Measurements from ENCODE around the gene IMP3. TPM values are rescaled to one million over a fixed set of nuclear protein-coding genes. Genes with fewer than 3 reads are reported as not detected.
A peak's percentile ranks its signal among the peaks of the same experiment; 100 is the strongest.

IMP3 gene
- total and polyA plus RNA-seq, 8 donors = 38.6 to 69.9 (median 45.1) TPM

DNA sequence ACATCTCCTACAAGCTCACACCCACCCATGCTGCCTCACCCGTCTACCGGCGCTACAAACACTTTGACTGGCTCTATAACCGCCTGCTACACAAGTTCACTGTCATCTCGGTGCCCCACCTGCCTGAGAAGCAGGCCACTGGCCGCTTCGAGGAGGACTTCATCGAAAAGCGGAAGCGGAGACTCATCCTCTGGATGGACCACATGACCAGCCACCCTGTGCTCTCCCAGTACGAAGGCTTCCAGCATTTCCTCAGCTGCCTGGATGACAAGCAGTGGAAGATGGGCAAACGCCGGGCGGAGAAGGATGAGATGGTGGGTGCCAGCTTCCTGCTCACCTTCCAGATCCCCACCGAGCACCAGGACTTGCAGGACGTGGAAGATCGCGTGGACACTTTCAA lies 9.8 kb upstream of the IMP3 start:
- DNase-seq (no peak), ATAC-seq (no peak)
- H3K4me3 ChIP-seq = peak overlapping the region in 1 of 2 donors; percentile 74
- no peak overlapping the region for H3K27ac ChIP-seq
- TF ChIP-seq, protein P1, sequence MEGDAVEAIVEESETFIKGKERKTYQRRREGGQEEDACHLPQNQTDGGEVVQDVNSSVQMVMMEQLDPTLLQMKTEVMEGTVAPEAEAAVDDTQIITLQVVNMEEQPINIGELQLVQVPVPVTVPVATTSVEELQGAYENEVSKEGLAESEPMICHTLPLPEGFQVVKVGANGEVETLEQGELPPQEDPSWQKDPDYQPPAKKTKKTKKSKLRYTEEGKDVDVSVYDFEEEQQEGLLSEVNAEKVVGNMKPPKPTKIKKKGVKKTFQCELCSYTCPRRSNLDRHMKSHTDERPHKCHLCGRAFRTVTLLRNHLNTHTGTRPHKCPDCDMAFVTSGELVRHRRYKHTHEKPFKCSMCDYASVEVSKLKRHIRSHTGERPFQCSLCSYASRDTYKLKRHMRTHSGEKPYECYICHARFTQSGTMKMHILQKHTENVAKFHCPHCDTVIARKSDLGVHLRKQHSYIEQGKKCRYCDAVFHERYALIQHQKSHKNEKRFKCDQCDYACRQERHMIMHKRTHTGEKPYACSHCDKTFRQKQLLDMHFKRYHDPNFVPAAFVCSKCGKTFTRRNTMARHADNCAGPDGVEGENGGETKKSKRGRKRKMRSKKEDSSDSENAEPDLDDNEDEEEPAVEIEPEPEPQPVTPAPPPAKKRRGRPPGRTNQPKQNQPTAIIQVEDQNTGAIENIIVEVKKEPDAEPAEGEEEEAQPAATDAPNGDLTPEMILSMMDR (IDR thresholded peaks at IDR 0.05) = no peak
- peaks cover 51 to 71% of the 10 kb centered on the region in 2 donors for H3K4me1 ChIP-seq
- H3K27me3 ChIP-seq = peaks cover 0 to 24% of the 10 kb centered on the region in 2 donors
- peaks cover 0 to 11% of the 10 kb centered on the region in 2 donors for H3K36me3 ChIP-seq
- no peaks in the 10 kb centered on the region for H3K9me3 ChIP-seq
- intact Hi-C loops (cut with DNase I) = no loop called here

DNA sequence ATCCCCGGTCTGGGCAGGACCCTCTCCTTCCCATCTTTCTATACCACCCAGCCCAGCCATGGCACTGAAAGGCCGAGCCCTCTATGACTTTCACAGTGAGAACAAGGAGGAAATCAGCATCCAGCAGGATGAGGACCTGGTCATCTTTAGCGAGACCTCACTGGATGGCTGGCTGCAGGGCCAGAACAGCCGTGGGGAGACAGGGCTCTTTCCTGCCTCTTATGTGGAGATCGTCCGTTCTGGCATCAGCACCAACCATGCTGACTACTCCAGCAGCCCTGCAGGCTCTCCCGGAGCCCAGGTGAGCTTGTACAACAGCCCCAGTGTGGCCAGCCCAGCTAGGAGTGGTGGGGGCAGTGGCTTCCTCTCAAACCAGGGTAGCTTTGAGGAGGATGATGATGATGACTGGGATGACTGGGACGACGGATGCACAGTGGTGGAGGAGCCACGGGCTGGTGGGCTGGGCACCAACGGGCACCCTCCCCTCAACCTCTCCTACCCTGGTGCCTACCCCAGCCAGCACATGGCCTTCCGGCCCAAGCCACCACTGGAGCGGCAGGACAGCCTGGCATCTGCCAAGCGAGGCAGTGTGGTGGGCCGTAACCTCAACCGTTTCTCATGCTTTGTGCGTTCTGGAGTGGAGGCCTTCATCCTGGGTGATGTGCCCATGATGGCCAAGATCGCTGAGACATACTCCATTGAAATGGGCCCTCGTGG lies 9.2 kb upstream of the IMP3 start:
- Histone ChIP-seq H3K9me3 (no peaks in the 10 kb centered on the region), H3K4me3 (peak overlapping the region; percentile 73 to 74), H3K27me3 (peaks cover 0 to 24% of the 10 kb centered on the region in 2 donors), H3K36me3 (peaks cover 0 to 11% of the 10 kb centered on the region in 2 donors), H3K27ac (peak overlapping the region; percentile 92 to 96), H3K4me1 (peaks cover 51 to 65% of the 10 kb centered on the region in 2 donors)
- DNase-seq = no peak
- TF ChIP-seq, protein P1 (IDR thresholded peaks at IDR 0.05) = no peak
- intact Hi-C loops (cut with DNase I) = no loop called here
- ATAC-seq = no peak

DNA sequence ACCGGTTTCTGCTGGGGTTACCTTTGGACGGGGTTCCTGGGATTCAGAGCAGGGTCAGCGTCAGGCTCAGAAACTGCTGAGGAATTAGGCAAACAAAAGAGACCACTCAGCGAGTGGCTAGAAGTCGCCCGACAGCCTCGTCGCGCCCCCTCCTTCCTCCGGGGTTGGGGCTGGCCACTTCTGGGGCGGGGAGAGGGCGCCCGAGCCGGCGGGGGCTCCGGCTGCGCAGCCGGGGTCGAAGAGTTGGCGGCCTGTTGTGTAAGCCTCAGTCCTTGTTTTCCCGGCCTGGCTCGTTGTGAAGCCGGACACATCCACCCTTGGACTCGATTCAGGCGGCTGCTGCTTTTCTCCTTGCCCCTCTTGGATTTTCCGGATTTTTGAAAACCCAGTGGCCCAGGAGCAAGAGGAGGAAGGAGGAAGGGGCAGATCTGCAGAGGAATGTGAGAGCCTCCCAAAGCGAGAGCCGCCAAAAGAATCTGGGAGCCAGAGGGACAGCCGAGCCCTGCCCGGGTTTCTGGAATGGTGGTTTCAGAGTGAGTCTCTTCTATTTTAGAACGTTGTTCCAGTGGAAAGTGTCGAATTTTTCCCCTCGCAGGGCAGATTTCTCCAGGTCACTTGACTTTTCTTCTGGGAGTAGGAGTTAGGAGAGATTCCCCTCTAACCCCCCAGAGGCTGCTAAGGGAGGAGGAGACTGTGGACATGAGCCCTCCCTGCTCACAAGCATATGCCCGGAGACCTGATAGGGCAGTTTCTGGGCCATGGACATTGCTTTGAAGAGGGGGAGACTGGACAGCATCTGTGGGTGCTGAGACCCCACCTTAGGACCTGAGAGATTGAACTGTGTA lies 8.4 kb upstream of the IMP3 start:
- Histone ChIP-seq H3K36me3 (peaks cover 0 to 11% of the 10 kb centered on the region in 2 donors), H3K27me3 (peaks cover 0 to 24% of the 10 kb centered on the region in 2 donors), H3K27ac (peak overlapping the region; percentile 92 to 96), H3K4me1 (peaks cover 51 to 58% of the 10 kb centered on the region in 2 donors), H3K9me3 (no peaks in the 10 kb centered on the region), H3K4me3 (peak overlapping the region; percentile 73 to 74)
- intact Hi-C loops (cut with DNase I) = no loop called here
- peak; percentile 36 for ATAC-seq
- TF ChIP-seq, protein P1 (IDR thresholded peaks at IDR 0.05) = no peak
- peak in 2 of 4 donors; percentile 60 to 84 for DNase-seq

DNA sequence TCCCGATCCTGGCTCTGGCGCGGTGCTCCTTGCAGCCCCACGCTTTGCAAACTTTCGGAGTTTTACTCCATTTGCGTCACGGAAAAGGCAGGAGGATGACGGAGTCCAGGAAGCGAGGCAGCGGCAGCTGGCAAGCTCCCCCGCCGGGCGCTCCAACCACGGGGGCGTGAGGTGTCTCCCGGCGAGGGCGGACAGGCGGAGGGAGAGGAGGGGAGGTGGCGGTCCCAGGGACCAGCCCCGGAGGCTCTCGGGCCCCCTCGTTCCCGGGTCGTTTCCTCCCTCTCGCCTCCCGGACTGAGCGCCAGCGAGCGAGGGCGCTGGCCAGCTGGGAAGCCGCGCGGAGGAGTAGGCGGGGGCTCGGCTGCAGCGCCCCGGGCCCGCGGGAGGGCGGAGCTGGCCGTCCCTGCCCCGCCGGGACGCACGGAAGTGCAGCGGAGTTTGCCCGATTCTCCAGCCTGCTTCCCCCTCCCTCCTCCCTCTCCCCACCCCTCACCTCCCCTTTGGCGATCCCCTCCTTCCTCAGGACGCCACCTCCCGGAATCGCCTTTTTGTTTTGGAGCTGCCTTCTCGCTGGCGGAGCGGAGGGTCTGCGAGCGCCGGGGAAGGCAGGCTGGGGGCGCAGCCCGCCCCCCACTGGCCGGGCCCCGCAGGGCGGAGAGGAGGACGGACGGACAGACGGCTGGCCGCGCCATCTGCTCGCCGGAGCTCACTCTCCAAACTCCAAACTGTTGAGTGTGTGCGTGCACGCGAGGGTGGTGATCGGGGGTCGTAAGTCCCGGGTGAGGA lies 7.5 kb upstream of the IMP3 start, which contains the start of gene SNX33:
Gene SNX33, plus strand, starts transcription at position 543 of the 786 bp plus-strand sequence. CDS start 1,191 bp downstream, outside the sequence.
- Histone ChIP-seq H3K27ac (peak within 1 kb of the TSS; percentile 92 to 96), H3K9me3 (no peaks in the 10 kb centered on the region), H3K4me3 (peak within 1 kb of the TSS; percentile 73 to 74), H3K36me3 (peaks cover 0 to 11% of the 10 kb centered on the region in 2 donors), H3K27me3 (peaks cover 0 to 24% of the 10 kb centered on the region in 2 donors), H3K4me1 (peaks cover 45 to 50% of the 10 kb centered on the region in 2 donors)
- DNase-seq = peak; percentile 86 to 95 (median 91)
- ATAC-seq = peak; percentile 90
- intact Hi-C loops (cut with DNase I) = no loop called here
- TF ChIP-seq, protein P1 (IDR thresholded peaks at IDR 0.05) = peak in 1 of 2 donors; percentile 35

Data from left lung (tissue), 10 donors.